ENCODE data around the gene SCFD1.

GRCh38 chr14:30692669-30693068 lies 70.5 kb downstream of the SCFD1 start:
- TF ChIP-seq CTCF (IDR thresholded peaks at IDR 0.05; ENCODE audit: low read length) (no peak), EZH2 (optimal IDR thresholded peaks at IDR 0.05; ENCODE audit: low read depth, low read length) (no peak)
